H1 (cell line): ENCODE measurements around the gene MACROD2. TPM values are rescaled to one million over a fixed set of nuclear protein-coding genes. Genes with fewer than 3 reads are reported as not detected.
A peak's percentile ranks its signal among the peaks of the same experiment; 100 is the strongest.

Experiments
- CTCF ChIA-PET: fragments of 300-600 bp; sonication (Branson Sonifier 250); formaldehyde crosslinking; loops from one replicate; lab custom pipeline; 2021; ENCODE audit not compliant: partially characterized antibody; lab: Charles Lee
- POLR2A ChIA-PET: fragments of 300-600 bp; sonication (Branson Sonifier 250); formaldehyde crosslinking; loops from one replicate; lab custom pipeline; 2021; ENCODE audit warnings: inconsistent platforms; ENCODE audit not compliant: partially characterized antibody; lab: Charles Lee
- DNase-seq, 2 experiments: peaks; one replicate each; pipeline versions ENCODE4 v3.0.0 to v3.0.0-alpha.2; 2010 to 2022; ENCODE audit warnings: low spot score in 2 of 2, low read depth in 1 of 2, mixed read lengths in 1 of 2
- FAIRE-seq: peaks from 2 replicates; lab custom pipeline; 2011; peaks lifted over from hg19 to GRCh38; lab: Jason Lieb, UNC
- H2AFZ ChIP-seq: 2 replicates; pipeline ENCODE4 v1.8.1; 2012; ENCODE audit warnings: low read length, inconsistent platforms
- H2AK5ac ChIP-seq: 2 replicates; pipeline ENCODE4 v1.6.1; 2013; ENCODE audit warnings: low read depth, low read length
- H2BK120ac ChIP-seq: replicated peaks from 2 replicates; pipeline ENCODE3; 2013; ENCODE audit warnings: low read depth, low read length, inconsistent platforms
- H2BK12ac ChIP-seq: 2 replicates; pipeline ENCODE4 v1.6.1; 2013; ENCODE audit warnings: low read depth, low read length
- H2BK15ac ChIP-seq: 2 replicates; pipeline ENCODE4 v1.6.1; 2013; ENCODE audit warnings: low read length
- H2BK20ac ChIP-seq: 2 replicates; pipeline ENCODE4 v1.6.1; 2013; ENCODE audit warnings: low read length
- H2BK5ac ChIP-seq: 2 replicates; pipeline ENCODE4 v1.6.1; 2013; ENCODE audit warnings: low read depth, low read length
- H3K14ac ChIP-seq: 2 replicates; pipeline ENCODE4 v1.6.1; 2013; ENCODE audit warnings: inconsistent platforms; ENCODE audit not compliant: insufficient read length
- H3K18ac ChIP-seq: 2 replicates; pipeline ENCODE4 v1.6.1; 2013; ENCODE audit warnings: low read length; ENCODE audit errors: extremely low read depth
- H3K23ac ChIP-seq: 2 replicates; pipeline ENCODE4 v1.6.1; 2013; ENCODE audit warnings: inconsistent platforms; ENCODE audit not compliant: insufficient read length
- H3K23me2 ChIP-seq: 2 replicates; pipeline ENCODE4 v1.6.1; 2013; ENCODE audit warnings: low read depth, low read length
- H3K27ac ChIP-seq: 2 replicates; pipeline ENCODE4 v1.6.1; 2011; ENCODE audit warnings: low read depth, low read length, inconsistent platforms
- H3K27me3 ChIP-seq, 4 experiments: replicated peaks in 1 of 4; 1 replicate in 1 of 4; 2 replicates in 3 of 4; pipeline versions ENCODE4 v1.6.1 to v1.8.1; 2011 to 2013; ENCODE audit warnings: low read length in 3 of 4, mild to moderate bottlenecking in 3 of 4, inconsistent platforms in 2 of 4, mixed read lengths in 2 of 4, moderate library complexity in 1 of 4; ENCODE audit not compliant: control insufficient read depth in 3 of 4, insufficient read depth in 3 of 4; ENCODE audit errors: extremely low read depth in 1 of 4
- H3K36me3 ChIP-seq, 4 experiments: 2 replicates each; pipeline versions ENCODE4 v1.6.1 to v1.8.1; 2011 to 2013; ENCODE audit warnings: mild to moderate bottlenecking in 4 of 4, low read length in 3 of 4, moderate library complexity in 2 of 4, control low read depth in 1 of 4, inconsistent platforms in 1 of 4; ENCODE audit not compliant: insufficient read depth in 4 of 4, control insufficient read depth in 2 of 4
- H3K4ac ChIP-seq: replicated peaks from 2 replicates; pipeline ENCODE3; 2013; ENCODE audit warnings: low read length, low read depth, mixed read lengths, inconsistent platforms; ENCODE audit not compliant: insufficient read length
- H3K4me1 ChIP-seq, 4 experiments: replicated peaks in 1 of 4; 1 replicate in 1 of 4; 2 replicates in 3 of 4; pipeline versions ENCODE4 v1.6.1 to v1.8.1; 2011 to 2013; ENCODE audit warnings: low read length in 3 of 4, inconsistent platforms in 2 of 4, mixed read lengths in 1 of 4; ENCODE audit not compliant: insufficient read depth in 4 of 4, control insufficient read depth in 3 of 4
- H3K4me2 ChIP-seq, 2 experiments: 2 replicates each; pipeline versions ENCODE4 v1.6.1 to v1.8.1; 2011 to 2013; ENCODE audit warnings: low read depth in 2 of 2, low read length in 2 of 2, control low read depth in 1 of 2, inconsistent platforms in 1 of 2, mild to moderate bottlenecking in 1 of 2; ENCODE audit not compliant: insufficient read depth in 1 of 2
- H3K4me3 ChIP-seq, 4 experiments: fragments of 200-600, 300-600 bp in 1 of 4; sonication (generic), shearing (Covaris generic), sonication (Bioruptor Twin) in 1 of 4; 2 replicates each; pipeline versions ENCODE4 v1.5.1 to v1.8.1; 2011 to 2016; ENCODE audit warnings: low read length in 4 of 4, low read depth in 3 of 4, control low read depth in 2 of 4, inconsistent platforms in 2 of 4, mild to moderate bottlenecking in 2 of 4, mixed read lengths in 1 of 4, moderate library complexity in 1 of 4; ENCODE audit not compliant: insufficient read depth in 2 of 4; ENCODE audit errors: extremely low read depth in 1 of 4
- H3K56ac ChIP-seq: replicated peaks from 2 replicates; pipeline ENCODE3; 2013; ENCODE audit warnings: low read depth, mild to moderate bottlenecking, mixed read lengths, low read length, inconsistent platforms; ENCODE audit not compliant: insufficient read length
- H3K79me1 ChIP-seq: 2 replicates; pipeline ENCODE4 v1.6.1; 2013; ENCODE audit warnings: low read depth, low read length, control low read depth
- H3K79me2 ChIP-seq, 2 experiments: 2 replicates each; pipeline versions ENCODE4 v1.6.1 to v1.8.1; 2012 to 2013; ENCODE audit warnings: low read length in 2 of 2, mild to moderate bottlenecking in 2 of 2, inconsistent platforms in 1 of 2; ENCODE audit not compliant: insufficient read depth in 2 of 2, control insufficient read depth in 1 of 2
- H3K9ac ChIP-seq, 4 experiments: replicated peaks in 1 of 4; 1 replicate in 1 of 4; 2 replicates in 3 of 4; pipeline versions ENCODE4 v1.6.1 to v1.8.1; 2011 to 2013; ENCODE audit warnings: low read depth in 3 of 4, low read length in 3 of 4, control low read depth in 2 of 4, mild to moderate bottlenecking in 2 of 4, moderate library complexity in 2 of 4, inconsistent platforms in 1 of 4; ENCODE audit errors: extremely low read depth in 1 of 4
- H3K9me3 ChIP-seq, 2 experiments: 2 replicates each; pipeline versions ENCODE4 v1.6.1 to v1.8.1; 2012 to 2013; ENCODE audit warnings: mild to moderate bottlenecking in 2 of 2, moderate library complexity in 2 of 2, control low read depth in 1 of 2, inconsistent platforms in 1 of 2, low read depth in 1 of 2, low read length in 1 of 2, mixed read lengths in 1 of 2; ENCODE audit not compliant: insufficient read depth in 2 of 2
- H4K20me1 ChIP-seq, 2 experiments: replicated peaks in 1 of 2; 2 replicates each; pipeline versions ENCODE3 to v1.8.1; 2011 to 2013; ENCODE audit warnings: inconsistent platforms in 2 of 2, low read length in 2 of 2, mild to moderate bottlenecking in 1 of 2; ENCODE audit not compliant: insufficient read depth in 2 of 2, control insufficient read depth in 1 of 2
- H4K5ac ChIP-seq: 2 replicates; pipeline ENCODE4 v1.6.1; 2013; ENCODE audit warnings: low read length, low read depth, mixed read lengths, inconsistent platforms; ENCODE audit not compliant: insufficient read length
- H4K8ac ChIP-seq: 2 replicates; pipeline ENCODE4 v1.8.0; 2013; ENCODE audit warnings: mild to moderate bottlenecking, moderate library complexity, low read length, inconsistent platforms; ENCODE audit not compliant: insufficient read depth; ENCODE audit errors: extremely low read depth
- H4K91ac ChIP-seq: replicated peaks from 2 replicates; pipeline ENCODE3; 2013; ENCODE audit warnings: low read length, mixed read lengths, inconsistent platforms; ENCODE audit not compliant: insufficient read length
- CTBP2 ChIP-seq: IDR thresholded peaks from 2 replicates; pipeline ENCODE4 v1.7.0; 2011; ENCODE audit warnings: borderline replicate concordance, mild to moderate bottlenecking, moderate library complexity, mixed read lengths, low read length; ENCODE audit not compliant: insufficient read depth, insufficient read length
- TEAD4 ChIP-seq: IDR thresholded peaks from 2 replicates; pipeline ENCODE4 v1.6.1; 2012; ENCODE audit warnings: low read depth, low read length, inconsistent platforms, mixed read lengths
- WGBS, 2 experiments: shearing (Covaris generic) in 1 of 2; methylation state at CpG; one replicate each; pipeline versions ENCODE4 v1.1.6 to v1.1.7; 2013 to 2015; ENCODE audit warnings: low lambda C conversion rate in 2 of 2, mixed read lengths in 2 of 2, inconsistent platforms in 1 of 2, low coverage in 1 of 2, missing lambda C conversion rate in 1 of 2; ENCODE audit not compliant: insufficient replicate concordance in 2 of 2, insufficient coverage in 1 of 2, insufficient read length in 1 of 2; ENCODE audit errors: extremely low coverage in 1 of 2, missing lambda C conversion rate in 1 of 2; 5-methylcytosine and 5-hydroxymethylcytosine counted together
- polyA plus RNA-seq, 7 experiments: library from polyadenylated mRNA; depleted of rRNA in 3 of 7; stranded (reverse) in 5 of 7; unstranded in 2 of 7; fragments of >200 nt in 5 of 7; fragments of 200-250 nt in 2 of 7; gene quantifications; 1 replicate in 5 of 7; 2 replicates in 1 of 7; 4 replicates in 1 of 7; pipeline versions ENCODE4 v1.2.1 to v1.2.3, GENCODE V29; 2011 to 2013; ENCODE audit warnings: missing spikeins in 2 of 7, mixed read lengths in 2 of 7
- total RNA-seq: library from RNA; stranded (reverse); fragmentation: NEBNext Ultra II Directional; extraction: Animal tissue kit (Norgen Biotek cat#: 25700); gene quantifications from 2 replicates; pipeline ENCODE4 v1.2.1, GENCODE V29; 2021

MACROD2 gene
- total and polyA plus RNA-seq, 2 of the 8 experiments (the other 6 are each of a cell fraction or from before 2014, with no cell fraction given), result 0.70 to 3.9 TPM

- Histone ChIP-seq H3K27me3 (no peaks in the 10 kb centered on the region), H3K4ac (no peak overlapping the region), H2AK5ac (no peak overlapping the region), H3K4me3 (no peak overlapping the region), H4K5ac (no peak overlapping the region), H3K9me3 (no peaks in the 10 kb centered on the region), H2AFZ (peak overlapping the region; percentile 54; the same call in 1 of the 2 replicates), H4K20me1 (no peaks in the 10 kb centered on the region), H4K91ac (peak overlapping the region; percentile 66), H2BK15ac (no peak overlapping the region; the same call in 1 of the 2 replicates), H2BK120ac (peak overlapping the region; percentile 90), H3K79me1 (no peaks in the 10 kb centered on the region), H3K79me2 (no peaks in the 10 kb centered on the region), H3K27ac (peak overlapping the region; percentile 41; the same call in 1 of the 2 replicates), H3K4me2 (no peak overlapping the region; a peak in 1 of 4 replicates), H4K8ac (no peak overlapping the region), H3K56ac (no peak overlapping the region), H3K9ac (no peak overlapping the region), H3K36me3 (no peaks in the 10 kb centered on the region), H2BK20ac (no peak overlapping the region), H3K4me1 (peaks cover 2 to 5% (median 3%) of the 10 kb centered on the region in 4 experiments; a peak in 4 of 7 replicates), H3K18ac (no peak overlapping the region; the same call in 1 of the 2 replicates), H3K23ac (no peak overlapping the region), H3K23me2 (no peaks in the 10 kb centered on the region), H2BK5ac (peak overlapping the region; percentile 48; the same call in 1 of the 2 replicates), H2BK12ac (no peak overlapping the region; the same call in 1 of the 2 replicates), H3K14ac (no peak overlapping the region)
- ChIA-PET CTCF (interaction anchor here (1.1 to 1.5 kb wide), 3 partner anchors 13 to 298 kb away, joined by 3 to 4 read pairs (median 4); no protein-coding TSS in a partner anchor), POLR2A (no interaction called here)
- DNase-seq (no peak), FAIRE-seq (peak; percentile 52)
- peak; percentile 56; the same call in 1 of the 2 replicates for TF ChIP-seq TEAD4
- no peak for TF ChIP-seq CTBP2
- WGBS, 2 experiments, result 76% methylated on average over 9 of the region's 9 CpGs; no CpG with 5 or more reads in 1 of the 2 experiments
Observed at GRCh38 chr20:16005021-16005914, 2010.0 kb downstream of the MACROD2 start.
